ENCODE measurements around the gene GASK1B. TPM values are rescaled to one million over a fixed set of nuclear protein-coding genes. Genes with fewer than 3 reads are reported as not detected.

The GASK1B gene
- total RNA-seq, 1 donor from 2014 or later: 3.5 TPM

- ATAC-seq: no peak
Measured at GRCh38 chr4:158134222-158134621, 38.6 kb downstream of the GASK1B start.

- ATAC-seq: no peak
Measured at GRCh38 chr4:158133551-158133950, 39.3 kb downstream of the GASK1B start.

GRCh38 chr4:158131027-158131426, 41.8 kb downstream of the GASK1B start:
- ATAC-seq: no peak

- ATAC-seq: no peak
Measured at GRCh38 chr4:158130204-158130603, 42.6 kb downstream of the GASK1B start.

- no peak for ATAC-seq
Measured at GRCh38 chr4:158129694-158130093, 43.1 kb downstream of the GASK1B start.

GRCh38 chr4:158128540-158128939, 44.3 kb downstream of the GASK1B start:
- ATAC-seq: no peak

GRCh38 chr4:158125310-158125709, 47.5 kb downstream of the GASK1B start:
- no peak for ATAC-seq

Other genes starting within 250 kb of the GASK1B start
- 8.1 TPM for gene TMEM144, start 37.5 kb upstream of the GASK1B start, total RNA-seq